C4-2B (cell line): ENCODE measurements around the gene SLC15A4.

ENCODE experiments used
- ZFX ChIP-seq: fragments of 450-650 bp; IDR thresholded peaks from 2 replicates; pipeline ENCODE4 v1.6.1; 2017
- TF ChIP-seq, protein P1 (sequence below): fragments of 450-650 bp; conservative IDR thresholded peaks from 2 replicates; pipeline ENCODE4 v1.5.1; 2017; ENCODE audit warnings: mild to moderate bottlenecking

DNA sequence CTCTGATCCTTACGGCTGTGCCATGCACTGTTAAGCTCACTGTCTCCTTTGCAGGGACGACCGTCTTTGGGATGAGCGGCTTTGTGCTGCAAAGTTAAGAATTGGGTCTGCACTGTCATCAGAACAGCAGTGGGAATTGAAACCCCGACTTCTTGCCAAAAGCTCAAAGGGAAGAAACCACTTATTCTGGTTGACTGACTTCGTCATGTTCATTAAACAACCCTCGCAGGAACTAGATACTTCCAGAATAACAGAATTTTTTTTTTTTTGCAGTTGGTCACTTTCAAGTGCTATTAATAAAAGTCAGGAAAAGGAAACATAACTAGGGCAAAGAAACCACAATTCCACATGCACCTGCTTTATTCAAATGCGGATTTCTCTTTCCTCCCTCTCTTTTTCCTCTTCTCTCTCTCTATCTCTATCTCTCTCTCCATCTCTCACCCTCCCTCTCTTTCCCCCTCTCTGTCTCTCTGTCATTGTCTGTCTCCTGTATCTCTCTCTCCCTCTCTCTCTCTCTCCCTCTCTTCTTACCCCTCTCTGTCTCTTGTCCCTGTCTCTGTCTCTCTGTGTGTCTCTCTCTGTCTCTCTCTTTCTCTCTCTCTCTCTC lies 17.2 kb upstream of the SLC15A4 start:
- TF ChIP-seq, protein P1, sequence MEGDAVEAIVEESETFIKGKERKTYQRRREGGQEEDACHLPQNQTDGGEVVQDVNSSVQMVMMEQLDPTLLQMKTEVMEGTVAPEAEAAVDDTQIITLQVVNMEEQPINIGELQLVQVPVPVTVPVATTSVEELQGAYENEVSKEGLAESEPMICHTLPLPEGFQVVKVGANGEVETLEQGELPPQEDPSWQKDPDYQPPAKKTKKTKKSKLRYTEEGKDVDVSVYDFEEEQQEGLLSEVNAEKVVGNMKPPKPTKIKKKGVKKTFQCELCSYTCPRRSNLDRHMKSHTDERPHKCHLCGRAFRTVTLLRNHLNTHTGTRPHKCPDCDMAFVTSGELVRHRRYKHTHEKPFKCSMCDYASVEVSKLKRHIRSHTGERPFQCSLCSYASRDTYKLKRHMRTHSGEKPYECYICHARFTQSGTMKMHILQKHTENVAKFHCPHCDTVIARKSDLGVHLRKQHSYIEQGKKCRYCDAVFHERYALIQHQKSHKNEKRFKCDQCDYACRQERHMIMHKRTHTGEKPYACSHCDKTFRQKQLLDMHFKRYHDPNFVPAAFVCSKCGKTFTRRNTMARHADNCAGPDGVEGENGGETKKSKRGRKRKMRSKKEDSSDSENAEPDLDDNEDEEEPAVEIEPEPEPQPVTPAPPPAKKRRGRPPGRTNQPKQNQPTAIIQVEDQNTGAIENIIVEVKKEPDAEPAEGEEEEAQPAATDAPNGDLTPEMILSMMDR: no peak
- no peak for TF ChIP-seq ZFX
